Subcutaneous adipose tissue (tissue), 4 donors: ENCODE results near the gene HMOX2. TPM values are rescaled to one million over a fixed set of nuclear protein-coding genes. Genes with fewer than 3 reads are reported as not detected.

Experiments used
- small RNA-seq: library from RNA; depleted of rRNA; stranded (forward); fragments of <200 nt; gene quantifications from one replicate; pipeline ENCODE3, GENCODE V24; 2016
- total RNA-seq, 4 donors: library from RNA; depleted of rRNA; stranded (reverse); fragments of >200 nt; gene quantifications; one replicate each; pipeline ENCODE4 v1.1.0, GENCODE V29; 2016
- TF ChIP-seq, protein P1 (sequence below): fragments of 450-650 bp; IDR thresholded peaks from one replicate; pipeline ENCODE4 v1.5.1; 2016; ENCODE audit warnings: low read depth, mild to moderate bottlenecking, control low read depth, antibody characterized with exemption, moderate library complexity

Gene HMOX2
- total RNA-seq, 4 donors from 2014 or later = 57.8 to 131 (median 88.8) TPM

DNA sequence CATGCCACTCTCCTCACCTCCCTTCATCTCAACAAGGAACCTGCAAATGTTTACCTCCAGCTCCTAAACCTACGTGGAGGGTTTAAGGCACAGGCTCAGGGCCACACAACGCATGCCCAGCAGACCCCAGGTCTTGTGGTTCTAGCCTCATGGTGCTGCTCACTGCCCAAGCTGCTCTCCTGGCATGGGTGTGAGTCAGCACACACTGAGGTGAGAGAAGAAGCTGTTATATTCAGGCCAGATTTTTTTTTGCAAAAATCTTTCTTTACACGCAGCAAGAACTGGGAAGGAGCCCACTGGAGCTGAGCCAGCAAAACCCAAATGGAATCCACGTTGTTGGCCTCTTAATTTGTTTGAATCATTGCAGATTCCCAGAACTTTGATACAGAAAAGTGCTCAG lies 74.4 kb downstream of the HMOX2 start:
- TF ChIP-seq, protein P1, sequence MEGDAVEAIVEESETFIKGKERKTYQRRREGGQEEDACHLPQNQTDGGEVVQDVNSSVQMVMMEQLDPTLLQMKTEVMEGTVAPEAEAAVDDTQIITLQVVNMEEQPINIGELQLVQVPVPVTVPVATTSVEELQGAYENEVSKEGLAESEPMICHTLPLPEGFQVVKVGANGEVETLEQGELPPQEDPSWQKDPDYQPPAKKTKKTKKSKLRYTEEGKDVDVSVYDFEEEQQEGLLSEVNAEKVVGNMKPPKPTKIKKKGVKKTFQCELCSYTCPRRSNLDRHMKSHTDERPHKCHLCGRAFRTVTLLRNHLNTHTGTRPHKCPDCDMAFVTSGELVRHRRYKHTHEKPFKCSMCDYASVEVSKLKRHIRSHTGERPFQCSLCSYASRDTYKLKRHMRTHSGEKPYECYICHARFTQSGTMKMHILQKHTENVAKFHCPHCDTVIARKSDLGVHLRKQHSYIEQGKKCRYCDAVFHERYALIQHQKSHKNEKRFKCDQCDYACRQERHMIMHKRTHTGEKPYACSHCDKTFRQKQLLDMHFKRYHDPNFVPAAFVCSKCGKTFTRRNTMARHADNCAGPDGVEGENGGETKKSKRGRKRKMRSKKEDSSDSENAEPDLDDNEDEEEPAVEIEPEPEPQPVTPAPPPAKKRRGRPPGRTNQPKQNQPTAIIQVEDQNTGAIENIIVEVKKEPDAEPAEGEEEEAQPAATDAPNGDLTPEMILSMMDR = no peak

DNA sequence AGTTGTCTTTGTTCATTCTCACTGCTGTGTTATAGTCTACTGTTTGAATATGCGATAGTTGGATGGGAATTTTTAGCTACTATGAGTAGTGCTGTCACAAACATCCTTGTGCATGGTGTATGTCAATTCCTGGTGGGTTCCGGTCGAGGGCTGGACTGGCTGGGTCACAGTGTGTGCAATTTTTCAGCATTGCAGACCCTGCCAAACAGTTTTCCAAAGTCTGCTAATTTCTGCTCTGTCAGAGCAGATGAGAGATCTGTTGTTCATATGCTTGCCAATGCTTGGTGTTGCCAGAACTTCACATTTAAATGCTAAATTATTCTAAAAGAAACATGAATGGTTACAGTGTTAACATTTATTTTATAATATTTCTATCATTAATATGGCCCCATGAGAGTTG lies 76.3 kb downstream of the HMOX2 start:
- TF ChIP-seq, protein P1 = no peak

DNA sequence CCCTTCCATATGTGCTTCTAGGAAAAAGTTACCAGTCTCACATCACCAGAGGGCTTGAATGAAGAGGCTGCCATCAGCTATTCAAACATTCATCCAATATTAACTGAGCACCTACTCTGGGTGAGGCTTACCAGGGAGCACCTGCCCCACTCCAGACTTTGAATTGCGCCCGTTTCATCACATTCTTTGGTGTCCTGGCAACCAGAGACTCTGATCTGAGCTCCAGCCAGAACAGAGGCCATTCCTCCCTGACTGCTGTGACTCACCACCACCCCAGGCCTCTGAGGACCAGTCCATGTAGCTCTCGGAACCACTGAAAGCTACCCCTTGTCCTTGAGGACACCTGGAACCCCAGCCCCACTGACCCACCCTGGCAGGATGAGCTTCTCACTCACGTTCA lies 79.9 kb downstream of the HMOX2 start, which contains the start of gene C16orf96:
C16orf96 (plus strand) TSS at position 229 of the 400 bp plus-strand sequence; CDS start at position 379, 150 bp downstream.
- TF ChIP-seq, protein P1 = no peak

DNA sequence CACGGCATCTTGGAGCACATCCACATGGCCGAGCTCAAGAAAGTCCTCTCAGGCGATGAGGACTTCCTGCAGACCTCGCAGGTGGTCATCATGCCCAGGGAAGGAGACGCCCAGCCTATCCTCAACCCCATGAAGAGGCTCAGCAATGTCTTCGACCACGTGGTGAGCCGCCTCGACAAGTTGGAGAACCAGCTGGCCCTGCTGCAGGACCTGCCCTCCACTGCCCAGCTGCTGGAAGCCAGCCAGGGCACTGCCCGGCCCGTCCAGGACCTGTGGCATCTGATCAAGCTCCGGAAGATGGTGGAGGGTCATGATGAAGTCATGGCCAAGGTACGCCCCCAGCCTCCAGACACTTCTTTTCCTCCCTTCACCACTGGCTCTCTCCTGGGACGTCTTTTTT lies 80.4 kb downstream of the HMOX2 start:
- TF ChIP-seq, protein P1 = no peak

DNA sequence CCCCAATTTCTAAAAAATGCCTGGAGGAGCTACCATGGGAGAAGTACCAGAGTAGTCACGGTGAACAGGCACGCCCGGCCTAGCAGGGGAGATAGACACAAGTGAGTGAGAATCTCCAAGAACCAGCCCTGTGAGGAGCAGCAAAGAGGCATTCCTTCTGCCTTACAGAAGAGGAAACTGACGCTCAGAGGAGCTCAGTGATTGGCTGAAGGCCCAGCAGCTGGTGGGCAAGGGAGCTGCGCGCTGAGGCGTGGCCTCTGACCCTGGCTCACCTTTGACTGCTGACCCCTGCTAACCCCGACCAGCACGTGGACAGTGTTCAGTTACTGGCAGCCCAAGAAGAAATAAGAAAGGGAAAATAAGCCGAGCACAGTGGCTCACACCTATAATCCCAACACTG lies 81.8 kb downstream of the HMOX2 start:
- TF ChIP-seq, protein P1 = no peak

Small RNA genes lying within 50 kb of the gene (small RNA-seq; reads per million reads assigned to genes)
- not detected for gene AC012676.2

Other genes starting within 250 kb of the HMOX2 start
- gene SRL, start 234.3 kb upstream of the HMOX2 start, total RNA-seq = 1 to 10 TPM in 1 of 4 donors, under 1 TPM in 3; 0.16 to 2.3 (median 0.50) TPM
- 1 to 10 TPM; 4.6 to 5.3 (median 5.0) TPM for gene TFAP4, start 203.4 kb upstream of the HMOX2 start, total RNA-seq
- 1 to 10 TPM in 2 of 4 donors, under 1 TPM in 2; 0.85 to 2.1 (median 1.5) TPM for gene GLIS2, start 160.3 kb upstream of the HMOX2 start, total RNA-seq
- 10 to 100 TPM; 15.3 to 52.0 (median 34.5) TPM for gene PAM16, start 125.1 kb upstream of the HMOX2 start, total RNA-seq
- gene VASN, start 104.5 kb upstream of the HMOX2 start, total RNA-seq = 10 to 100 TPM; 13.7 to 34.9 (median 22.3) TPM
- 10 to 100 TPM; 15.5 to 40.9 (median 24.7) TPM for gene CORO7, start 59.8 kb upstream of the HMOX2 start, total RNA-seq
- gene DNAJA3, start 50.5 kb upstream of the HMOX2 start, total RNA-seq = 10 to 100 TPM; 24.8 to 42.4 (median 31.8) TPM
- 10 to 100 TPM; 29.0 to 55.6 (median 42.1) TPM for gene NMRAL1, start 1.8 kb upstream of the HMOX2 start, total RNA-seq
- 10 to 100 TPM in 1 of 4 donors, 1 to 10 TPM in 3; 7.3 to 18.3 (median 8.6) TPM for gene CDIP1, start 62.4 kb downstream of the HMOX2 start, total RNA-seq
- 1 to 10 TPM in 1 of 4 donors, not detected in 3; 1.1 TPM for gene C16orf96, start 79.9 kb downstream of the HMOX2 start, total RNA-seq
- 1 to 10 TPM; 1.7 to 7.0 (median 4.2) TPM for gene UBALD1, start 138.5 kb downstream of the HMOX2 start, total RNA-seq
- gene MGRN1, start 148.4 kb downstream of the HMOX2 start, total RNA-seq = 10 to 100 TPM; 21.2 to 44.5 (median 25.2) TPM
- gene NUDT16L1, start 217.2 kb downstream of the HMOX2 start, total RNA-seq = 10 to 100 TPM; 11.7 to 38.8 (median 16.7) TPM